Duodenal mucosa (tissue), 2 donors: ENCODE measurements around the gene SRSF2.
"Not testable (repeated sequence)": the region's sequence is repeated elsewhere in the genome, so short reads cannot be mapped to it uniquely, and the experiment has no call there.

Source experiments
- H3K27ac ChIP-seq: one replicate; pipeline ENCODE4 v1.7.0; 2013; ENCODE audit warnings: low read depth, low read length
- H3K27me3 ChIP-seq, 2 donors: one replicate each; pipeline ENCODE4 v1.7.0; 2013; ENCODE audit warnings: low read length in 2 of 2, control low read depth in 1 of 2; ENCODE audit not compliant: insufficient read depth in 2 of 2, control insufficient read depth in 1 of 2
- H3K36me3 ChIP-seq, 2 donors: one replicate each; pipeline ENCODE4 v1.7.0; 2013; ENCODE audit warnings: low read length in 2 of 2, control low read depth in 1 of 2; ENCODE audit not compliant: insufficient read depth in 2 of 2, control insufficient read depth in 1 of 2
- H3K4me1 ChIP-seq, 2 donors: one replicate each; pipeline ENCODE4 v1.7.0; 2013; ENCODE audit warnings: low read length in 2 of 2, control low read depth in 1 of 2; ENCODE audit not compliant: insufficient read depth in 2 of 2, control insufficient read depth in 1 of 2
- H3K4me3 ChIP-seq, 2 donors: one replicate each; pipeline ENCODE4 v1.7.0; 2013; ENCODE audit warnings: low read length in 2 of 2, low read depth in 1 of 2
- H3K9ac ChIP-seq, 2 donors: one replicate each; pipeline ENCODE4 v1.7.0; 2013; ENCODE audit warnings: low read length in 2 of 2, low read depth in 1 of 2
- H3K9me3 ChIP-seq, 2 donors: one replicate each; pipeline ENCODE4 v1.7.0; 2013; ENCODE audit warnings: low read length in 2 of 2, control low read depth in 1 of 2; ENCODE audit not compliant: control insufficient read depth in 1 of 2

Gene SRSF2

GRCh38 chr17:76702941-76703637 is 34.0 kb downstream of the SRSF2 start:
- Histone ChIP-seq H3K36me3 (no peaks in the 10 kb centered on the region), H3K4me3 (no peak overlapping the region), H3K27me3 (no peaks in the 10 kb centered on the region), H3K9me3 (no peaks in the 10 kb centered on the region), H3K27ac (no peak overlapping the region), H3K9ac (no peak overlapping the region), H3K4me1 (peaks cover 4 to 8% of the 10 kb centered on the region in 2 donors)

- H3K27ac ChIP-seq: no peak overlapping the region
- no peak overlapping the region for H3K9ac ChIP-seq
- H3K27me3 ChIP-seq: no peaks in the 10 kb centered on the region
- H3K4me1 ChIP-seq: peaks cover 0 to 8% of the 10 kb centered on the region in 2 donors
- H3K36me3 ChIP-seq: no peaks in the 10 kb centered on the region
- no peaks in the 10 kb centered on the region for H3K9me3 ChIP-seq
- H3K4me3 ChIP-seq: no peak overlapping the region
These were observed 35.1 kb downstream of the SRSF2 start for GRCh38 chr17:76702076-76702475.

GRCh38 chr17:76701471-76701967 is 35.6 kb downstream of the SRSF2 start:
- peak overlapping the region; percentile 18 for H3K27ac ChIP-seq
- H3K27me3 ChIP-seq: no peaks in the 10 kb centered on the region
- no peaks in the 10 kb centered on the region for H3K36me3 ChIP-seq
- peak overlapping the region in 1 of 2 donors; percentile 35 for H3K9ac ChIP-seq
- H3K9me3 ChIP-seq: no peaks in the 10 kb centered on the region
- peaks cover 0 to 14% of the 10 kb centered on the region in 2 donors for H3K4me1 ChIP-seq
- no peak overlapping the region for H3K4me3 ChIP-seq

GRCh38 chr17:76700617-76701470 is 36.3 kb downstream of the SRSF2 start:
- Histone ChIP-seq H3K9me3 (no peaks in the 10 kb centered on the region), H3K27me3 (no peaks in the 10 kb centered on the region), H3K36me3 (no peaks in the 10 kb centered on the region), H3K27ac (peak overlapping the region; percentile 74), H3K4me1 (peaks cover 0 to 15% of the 10 kb centered on the region in 2 donors), H3K9ac (peak overlapping the region; percentile 35 to 47), H3K4me3 (peak overlapping the region in 1 of 2 donors; percentile 5)

- peak overlapping the region; percentile 35 to 47 for H3K9ac ChIP-seq
- H3K4me1 ChIP-seq: peaks cover 0 to 15% of the 10 kb centered on the region in 2 donors
- H3K4me3 ChIP-seq: no peak overlapping the region
These were observed 36.9 kb downstream of the SRSF2 start for GRCh38 chr17:76700270-76700616.

GRCh38 chr17:76698466-76698977 is 38.6 kb downstream of the SRSF2 start:
- peaks cover 0 to 15% of the 10 kb centered on the region in 2 donors for H3K4me1 ChIP-seq
- not testable (repeated sequence) for H3K9me3 ChIP-seq, H3K36me3 ChIP-seq, H3K4me3 ChIP-seq, H3K27me3 ChIP-seq, H3K27ac ChIP-seq, H3K9ac ChIP-seq

More at GRCh38 chr17:76700270-76700616, 36.9 kb downstream of the SRSF2 start:
- no peaks in the 10 kb centered on the region for H3K9me3 ChIP-seq
- peak overlapping the region; percentile 74 for H3K27ac ChIP-seq
- no peaks in the 10 kb centered on the region for H3K27me3 ChIP-seq
- no peaks in the 10 kb centered on the region for H3K36me3 ChIP-seq

- no peak overlapping the region for H3K4me3 ChIP-seq
- no peak overlapping the region for H3K9ac ChIP-seq
- H3K27ac ChIP-seq: no peak overlapping the region
- no peaks in the 10 kb centered on the region for H3K27me3 ChIP-seq
- no peaks in the 10 kb centered on the region for H3K36me3 ChIP-seq
- H3K9me3 ChIP-seq: no peaks in the 10 kb centered on the region
- peaks cover 0 to 15% of the 10 kb centered on the region in 2 donors for H3K4me1 ChIP-seq
These were observed 39.2 kb downstream of the SRSF2 start for GRCh38 chr17:76697702-76698465.

- Histone ChIP-seq H3K4me3 (no peak overlapping the region), H3K4me1 (peaks cover 0 to 15% of the 10 kb centered on the region in 2 donors), H3K9ac (no peak overlapping the region), H3K27ac (no peak overlapping the region), H3K36me3 (no peaks in the 10 kb centered on the region), H3K27me3 (no peaks in the 10 kb centered on the region), H3K9me3 (no peaks in the 10 kb centered on the region)
These were observed 40.1 kb downstream of the SRSF2 start for GRCh38 chr17:76696763-76697701.
